ENCODE results near the gene PTBP3. TPM values are rescaled to one million over a fixed set of nuclear protein-coding genes. Genes with fewer than 3 reads are reported as not detected.

PTBP3 gene, protein sequence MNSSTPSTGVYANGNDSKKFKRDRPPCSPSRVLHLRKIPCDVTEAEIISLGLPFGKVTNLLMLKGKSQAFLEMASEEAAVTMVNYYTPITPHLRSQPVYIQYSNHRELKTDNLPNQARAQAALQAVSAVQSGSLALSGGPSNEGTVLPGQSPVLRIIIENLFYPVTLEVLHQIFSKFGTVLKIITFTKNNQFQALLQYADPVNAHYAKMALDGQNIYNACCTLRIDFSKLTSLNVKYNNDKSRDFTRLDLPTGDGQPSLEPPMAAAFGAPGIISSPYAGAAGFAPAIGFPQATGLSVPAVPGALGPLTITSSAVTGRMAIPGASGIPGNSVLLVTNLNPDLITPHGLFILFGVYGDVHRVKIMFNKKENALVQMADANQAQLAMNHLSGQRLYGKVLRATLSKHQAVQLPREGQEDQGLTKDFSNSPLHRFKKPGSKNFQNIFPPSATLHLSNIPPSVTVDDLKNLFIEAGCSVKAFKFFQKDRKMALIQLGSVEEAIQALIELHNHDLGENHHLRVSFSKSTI
- 12.8 and 13.0 TPM in 2 replicates for total RNA-seq

GRCh38 chr9:112332977-112333638 is at the start of gene PTBP3:
TSS of gene PTBP3 (minus strand) at chr9:112333619. CDS start at chr9:112297865, 35,754 bp downstream.

DNA sequence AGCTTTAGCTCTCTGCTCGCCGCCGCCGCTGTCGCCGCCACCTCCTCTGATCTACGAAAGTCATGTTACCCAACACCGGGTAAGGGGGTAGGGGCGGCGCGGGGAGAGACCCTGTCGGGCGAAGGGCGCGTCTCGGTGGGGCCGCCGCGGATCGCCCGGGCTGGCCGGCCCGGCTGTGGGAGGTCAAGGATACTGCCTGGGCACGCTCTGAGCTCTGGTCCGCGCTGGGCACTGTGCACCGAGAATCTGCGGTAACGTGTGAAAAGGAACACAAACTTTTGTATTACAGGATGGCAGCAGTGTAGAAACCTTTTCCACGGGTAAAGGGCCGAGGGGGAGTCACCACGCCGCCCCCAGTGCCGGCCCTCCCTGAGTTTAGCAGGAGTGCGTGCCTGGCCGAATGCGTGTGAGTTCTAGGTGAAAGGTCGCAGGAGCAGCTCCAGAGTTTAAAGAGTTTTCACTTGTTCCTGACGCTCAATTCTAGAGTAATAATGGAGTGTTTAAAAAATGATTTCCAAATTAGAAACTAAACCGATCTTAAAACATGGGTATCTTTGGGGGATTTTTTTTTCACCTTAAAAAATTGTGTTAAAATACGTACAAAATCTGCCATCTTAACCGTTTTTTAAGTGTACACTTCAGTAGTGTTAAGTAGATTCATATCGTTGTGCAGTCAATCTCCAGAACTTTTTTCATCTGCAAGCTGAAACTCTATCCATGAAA is 46.8 kb upstream of the PTBP3 start, which contains the start of gene HSDL2:
TSS of gene HSDL2 (plus strand) at position 7 of the 723 bp plus-strand sequence. CDS start at position 63, 56 bp downstream.

GRCh38 chr9:112174965-112175795 is 158.2 kb downstream of the PTBP3 start, which contains the start of gene SUSD1:
TSS of gene SUSD1 (minus strand) at chr9:112175297. CDS start at chr9:112175235, 62 bp downstream.

Other genes starting within 250 kb of the PTBP3 start
- gene SUSD1, start 158.3 kb downstream of the PTBP3 start, total RNA-seq, result 20.9 and 22.6 TPM in 2 replicates
- gene HSDL2, start 46.5 kb upstream of the PTBP3 start, total RNA-seq, result 78.8 and 114 TPM in 2 replicates
- gene KIAA1958, start 153.2 kb upstream of the PTBP3 start, total RNA-seq, result 1.00 and 1.5 TPM in 2 replicates

Data from smooth muscle cell of bladder (primary cell).